ENCODE results near the gene ASB4.

- TF ChIP-seq CTCF (IDR thresholded peaks at IDR 0.05) (no peak), POLR2A (IDR thresholded peaks at IDR 0.05) (no peak)
Observed at GRCh38 chr7:95540366-95540765, 54.6 kb downstream of the ASB4 start.
